Measurements from ENCODE around the gene PDS5A. TPM values are rescaled to one million over a fixed set of nuclear protein-coding genes. Genes with fewer than 3 reads are reported as not detected.
"Not testable (repeated sequence)": the region's sequence is repeated elsewhere in the genome, so short reads cannot be mapped to it uniquely, and the experiment has no call there.

PDS5A gene
- 79.9 TPM for total RNA-seq

- peak; percentile 88 for DNase-seq (ENCODE audit: low spot score)
These were observed at the start of gene PDS5A for GRCh38 chr4:39977489-39978377. Gene PDS5A, minus strand, starts transcription at chr4:39977911. Its CDS starts 1,334 bp downstream, at chr4:39976577.

- DNase-seq (ENCODE audit: low spot score) = not testable (repeated sequence)
These were observed 46.3 kb upstream of the PDS5A start for GRCh38 chr4:40024049-40024448.

- not testable (repeated sequence) for DNase-seq (ENCODE audit: low spot score)
These were observed 43.4 kb upstream of the PDS5A start for GRCh38 chr4:40021116-40021515.

GRCh38 chr4:40020221-40020620 lies 42.5 kb upstream of the PDS5A start:
- no peak for DNase-seq (ENCODE audit: low spot score)

- DNase-seq (ENCODE audit: low spot score) = no peak
These were observed 38.3 kb upstream of the PDS5A start for GRCh38 chr4:40016007-40016406.

DNA sequence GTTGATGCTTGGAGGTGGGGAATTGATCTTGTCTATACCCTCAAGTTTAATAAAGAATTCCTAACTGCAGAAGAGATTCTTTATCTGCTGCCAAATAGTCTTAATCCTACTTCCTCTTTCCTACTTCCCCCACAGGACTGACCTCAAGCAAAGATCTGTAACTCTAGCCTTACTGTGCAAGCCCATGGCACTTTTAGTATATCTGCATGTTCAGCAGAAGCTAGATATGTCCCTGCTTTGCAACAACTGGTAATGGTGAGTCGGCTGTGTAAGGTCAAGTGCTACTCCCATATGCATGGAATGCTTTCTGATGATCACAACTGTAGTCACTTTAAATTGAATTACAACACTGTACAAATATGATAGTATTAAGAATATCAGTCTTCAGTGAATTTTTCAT lies 26.3 kb upstream of the PDS5A start:
- no peak for DNase-seq (ENCODE audit: low spot score)

DNA sequence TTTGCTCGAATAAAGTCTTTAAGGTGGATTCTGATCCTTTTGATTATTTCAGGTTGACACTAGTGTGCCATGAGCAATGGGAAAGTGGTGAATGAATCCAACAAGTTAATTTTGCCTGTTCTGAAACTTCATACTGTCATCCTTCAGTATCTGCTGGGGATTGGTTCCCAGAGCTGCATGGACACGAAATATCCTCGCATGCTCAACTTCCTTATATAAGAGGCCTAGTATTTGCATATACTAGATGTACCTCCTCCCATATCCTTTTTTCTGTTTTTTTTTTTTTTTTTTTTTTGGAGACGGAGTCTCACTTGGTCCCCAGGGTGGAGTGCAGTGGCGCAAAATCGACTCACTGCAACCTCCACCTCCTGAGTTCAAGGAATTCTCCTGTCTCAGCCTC lies 23.0 kb upstream of the PDS5A start:
- no peak for DNase-seq (ENCODE audit: low spot score)

GRCh38 chr4:39998659-39999345 lies 21.1 kb upstream of the PDS5A start:
- DNase-seq (ENCODE audit: low spot score) = no peak

DNA sequence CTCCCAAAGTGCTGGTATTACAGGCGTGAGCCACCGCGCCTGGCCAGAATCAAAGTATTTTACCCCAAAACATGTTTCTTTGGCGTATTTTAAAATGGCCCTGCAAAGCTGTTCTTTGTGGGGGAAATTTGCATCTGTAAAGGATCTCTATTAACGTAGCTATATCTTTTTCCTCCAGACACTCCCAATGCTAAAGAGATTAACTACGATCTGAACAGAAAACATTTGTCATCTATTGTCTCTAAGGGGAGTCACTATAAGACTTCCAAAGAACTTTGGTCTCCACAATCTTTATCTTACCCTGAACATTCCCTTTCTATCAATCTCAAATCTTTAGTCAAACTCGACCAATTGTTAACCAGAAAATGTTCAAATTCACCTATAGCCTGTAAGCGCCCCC lies 19.1 kb upstream of the PDS5A start:
- DNase-seq (ENCODE audit: low spot score) = no peak

GRCh38 chr4:39994406-39994805 lies 16.7 kb upstream of the PDS5A start:
- DNase-seq (ENCODE audit: low spot score) = no peak

- not testable (repeated sequence) for DNase-seq (ENCODE audit: low spot score)
These were observed 11.7 kb upstream of the PDS5A start for GRCh38 chr4:39989381-39989780.

DNA sequence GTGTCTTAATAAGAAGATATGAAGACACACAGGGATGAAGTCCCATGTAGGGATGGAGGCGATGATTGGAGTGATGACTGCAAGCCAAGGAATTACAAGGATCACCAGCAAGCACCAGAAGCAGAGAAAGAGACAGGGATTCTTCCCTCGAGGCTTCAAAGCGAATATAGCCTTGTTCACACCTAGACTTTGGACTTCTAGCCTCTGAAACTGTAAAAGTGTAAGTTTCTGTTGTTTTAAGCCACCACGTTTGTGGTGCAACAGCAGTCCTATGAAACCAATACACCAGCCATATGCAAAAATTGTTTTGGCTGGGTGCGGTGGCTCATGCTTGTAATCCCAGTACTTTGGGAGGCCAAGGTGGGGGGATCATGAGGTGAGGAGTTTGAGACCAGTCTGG lies 9.8 kb upstream of the PDS5A start:
- no peak for DNase-seq (ENCODE audit: low spot score)

DNA sequence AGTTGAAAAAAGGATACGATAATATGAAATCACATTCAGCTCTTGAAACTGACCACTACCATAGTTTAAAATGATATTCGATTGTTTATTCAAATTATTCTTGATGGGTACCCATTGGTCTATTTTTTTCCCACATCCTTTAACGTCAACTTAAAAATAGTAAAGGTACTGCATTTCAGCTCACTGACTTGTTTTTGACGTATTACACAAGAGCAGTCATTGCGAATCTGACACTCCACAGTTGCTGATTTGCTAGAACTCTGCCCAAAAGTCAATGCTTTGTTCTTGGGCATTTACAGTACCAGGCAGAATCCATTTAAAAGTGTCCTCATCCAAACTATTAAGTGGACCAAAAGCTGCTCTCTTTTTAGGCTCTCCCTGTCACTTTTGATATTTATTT lies 1.2 kb upstream of the PDS5A start:
- no peak for DNase-seq (ENCODE audit: low spot score)

DNA sequence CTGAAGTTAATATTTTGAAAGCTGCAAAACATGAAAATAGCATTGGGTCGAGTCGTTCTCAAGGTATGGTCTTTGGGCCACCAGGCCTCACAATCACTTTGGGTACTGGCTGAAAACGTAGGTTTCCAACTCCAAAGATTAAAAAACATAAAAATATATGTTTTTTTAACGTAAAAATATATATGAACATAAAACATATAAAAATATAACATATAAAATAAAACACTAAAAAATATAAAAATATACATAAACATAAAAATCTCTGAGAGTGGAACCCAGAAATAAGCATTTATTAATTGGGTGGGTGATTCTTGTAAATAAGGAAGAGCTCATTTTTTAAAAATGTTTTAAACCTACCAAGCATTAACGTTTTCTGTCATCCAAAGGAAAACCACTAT lies 666 bp upstream of the PDS5A start:
- DNase-seq (ENCODE audit: low spot score) = no peak

DNA sequence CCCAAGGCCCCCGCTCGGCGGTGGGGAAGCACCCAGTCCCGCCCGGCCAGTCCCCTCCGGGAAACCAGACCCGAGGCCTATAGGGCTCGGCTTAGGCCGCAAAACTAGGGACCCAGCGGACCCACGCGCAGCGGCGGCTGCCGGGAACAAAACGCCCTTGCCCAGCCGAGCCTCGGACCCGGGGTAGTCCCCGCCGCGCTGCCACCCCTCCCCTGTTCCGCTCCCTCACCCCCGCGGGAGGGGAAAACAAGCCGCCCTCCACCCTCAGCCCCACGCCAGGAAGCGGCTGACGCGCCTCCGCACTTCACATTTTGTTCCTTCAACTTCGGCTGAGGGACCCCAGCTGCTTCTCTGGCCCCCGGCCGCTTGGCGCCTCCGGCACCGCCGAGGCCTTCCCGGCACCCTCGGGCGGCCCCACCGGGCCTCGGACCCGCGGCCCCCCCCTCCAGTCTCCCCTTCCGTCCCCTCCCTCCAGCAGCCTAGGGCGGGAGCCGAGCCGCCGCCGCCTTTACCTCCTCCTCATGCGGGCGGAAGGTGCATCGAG lies 694 bp downstream of the PDS5A start:
- DNase-seq (ENCODE audit: low spot score) = no peak

- DNase-seq (ENCODE audit: low spot score) = peak; percentile 79
These were observed 1.4 kb downstream of the PDS5A start for GRCh38 chr4:39976141-39976944.

- no peak for DNase-seq (ENCODE audit: low spot score)
These were observed 2.1 kb downstream of the PDS5A start for GRCh38 chr4:39975488-39976089.

- DNase-seq (ENCODE audit: low spot score) = not testable (repeated sequence)
These were observed 4.7 kb downstream of the PDS5A start for GRCh38 chr4:39973052-39973451.

GRCh38 chr4:39970671-39971640 lies 6.8 kb downstream of the PDS5A start:
- no peak for DNase-seq (ENCODE audit: low spot score)

DNA sequence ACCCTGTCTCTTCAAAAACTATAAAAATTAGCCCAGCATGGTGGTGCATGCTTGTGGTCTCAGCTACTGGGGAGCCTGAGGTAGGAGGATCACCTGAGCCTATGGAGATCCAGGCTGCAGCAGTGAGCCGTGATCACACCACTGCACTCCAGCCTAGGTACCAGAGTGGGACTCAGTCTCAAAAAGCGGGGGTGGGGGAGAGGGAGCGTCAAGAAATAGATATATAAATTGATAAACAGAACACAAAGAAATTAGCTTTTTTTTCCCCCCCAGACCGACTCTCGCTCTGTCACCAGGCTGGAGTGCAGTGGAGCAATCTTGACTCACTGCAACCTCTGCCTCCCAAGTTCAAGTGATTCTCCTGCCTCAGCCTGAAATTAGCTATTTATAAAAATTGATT lies 14.1 kb downstream of the PDS5A start:
- DNase-seq (ENCODE audit: low spot score) = no peak
